Spinal cord (tissue), 10 donors: ENCODE data around the gene NARS2. TPM values are rescaled to one million over a fixed set of nuclear protein-coding genes. Genes with fewer than 3 reads are reported as not detected.
"Not testable (repeated sequence)": the region's sequence is repeated elsewhere in the genome, so short reads cannot be mapped to it uniquely, and the experiment has no call there.

Experiments used
- DNase-seq, 6 donors: peaks; one replicate each; pipeline versions ENCODE4 v3.0.0 to v3.0.0-alpha.2; 2013 to 2015; ENCODE audit warnings: low spot score in 6 of 6, low read depth in 4 of 6
- H3K27ac ChIP-seq: one replicate; pipeline ENCODE4 v1.5.1; 2013; ENCODE audit warnings: low read depth, low read length, control low read depth
- H3K27me3 ChIP-seq: one replicate; pipeline ENCODE4 v1.6.1; 2013; ENCODE audit warnings: low read length; ENCODE audit not compliant: control insufficient read depth, insufficient read depth
- H3K36me3 ChIP-seq: one replicate; pipeline ENCODE4 v1.6.1; 2013; ENCODE audit warnings: low read length; ENCODE audit not compliant: control insufficient read depth, insufficient read depth
- H3K4me1 ChIP-seq: one replicate; pipeline ENCODE4 v1.6.1; 2013; ENCODE audit warnings: low read length; ENCODE audit not compliant: control insufficient read depth, insufficient read depth
- H3K4me3 ChIP-seq: one replicate; pipeline ENCODE4 v1.5.1; 2013; ENCODE audit warnings: low read depth, low read length, control low read depth
- H3K9me3 ChIP-seq: one replicate; pipeline ENCODE4 v1.6.1; 2013; ENCODE audit warnings: low read length; ENCODE audit not compliant: control insufficient read depth, insufficient read depth
- WGBS: methylation state at CpG from one replicate; pipeline ENCODE4 v1.1.5; 2013; ENCODE audit warnings: missing lambda C conversion rate; ENCODE audit not compliant: insufficient coverage; 5-methylcytosine and 5-hydroxymethylcytosine counted together
- polyA plus RNA-seq, 2 donors: library from polyadenylated mRNA; unstranded; fragments of 120-200 nt; gene quantifications; one replicate each; pipeline ENCODE4 v1.2.1, GENCODE V29; 2013; ENCODE audit not compliant: insufficient read length in 2 of 2
- total RNA-seq, 2 donors: library from RNA; depleted of rRNA in 1 of 2; stranded (reverse); fragments of 120-200 nt in 1 of 2; fragments of >200 nt in 1 of 2; gene quantifications; one replicate each; pipeline versions ENCODE4 v1.2.3 to v1.2.4, GENCODE V29; 2013 to 2014
- donor health status: healthy.

The NARS2 gene
- total and polyA plus RNA-seq, 4 donors: 27.5 to 34.0 (median 30.6) TPM

- no peak overlapping the region for H3K27ac ChIP-seq
- WGBS: 91% methylated on average over 7 of the region's 7 CpGs
- no peaks in the 10 kb centered on the region for H3K27me3 ChIP-seq
- H3K9me3 ChIP-seq: no peaks in the 10 kb centered on the region
- no peak overlapping the region for H3K4me3 ChIP-seq
- H3K4me1 ChIP-seq: no peaks in the 10 kb centered on the region
- no peaks in the 10 kb centered on the region for H3K36me3 ChIP-seq
- DNase-seq: no peak
Observed at GRCh38 chr11:78605296-78605695, 30.6 kb upstream of the NARS2 start.

GRCh38 chr11:78603792-78604191 lies 29.1 kb upstream of the NARS2 start:
- no peaks in the 10 kb centered on the region for H3K27me3 ChIP-seq
- H3K4me1 ChIP-seq: no peaks in the 10 kb centered on the region
- no peaks in the 10 kb centered on the region for H3K36me3 ChIP-seq
- no peaks in the 10 kb centered on the region for H3K9me3 ChIP-seq
- H3K4me3 ChIP-seq: no peak overlapping the region
- peak; percentile 22 to 90 (median 68) for DNase-seq
- no CpG with 5 or more reads among the region's 1 CpG for WGBS
- H3K27ac ChIP-seq: peak overlapping the region; percentile 33

- H3K27ac ChIP-seq, H3K9me3 ChIP-seq, DNase-seq, H3K36me3 ChIP-seq, H3K4me3 ChIP-seq, H3K4me1 ChIP-seq, H3K27me3 ChIP-seq: not testable (repeated sequence)
- 92% methylated on average over 2 of the region's 5 CpGs for WGBS
Observed at GRCh38 chr11:78602771-78603170, 28.1 kb upstream of the NARS2 start.

DNA sequence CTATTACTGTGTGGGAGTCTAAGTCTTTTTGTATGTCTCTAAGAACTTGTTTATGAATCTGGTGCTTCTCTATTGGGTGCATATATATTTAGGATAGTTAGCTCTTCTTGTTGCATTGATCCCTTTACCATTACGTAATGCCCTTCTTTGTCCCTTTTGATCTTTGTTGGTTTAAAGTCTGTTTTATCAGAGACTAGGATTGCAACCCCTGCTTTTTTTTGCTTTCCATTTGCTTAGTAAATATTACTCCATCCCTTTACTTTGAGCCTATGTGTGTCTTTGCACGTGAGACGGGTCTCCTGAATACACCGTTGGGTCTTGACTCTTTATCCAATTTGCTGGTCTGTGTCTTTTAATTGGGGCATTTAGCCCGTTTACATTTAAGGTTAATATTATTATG lies 26.4 kb upstream of the NARS2 start:
- not testable (repeated sequence) for DNase-seq, H3K4me1 ChIP-seq, H3K27ac ChIP-seq, H3K4me3 ChIP-seq, H3K36me3 ChIP-seq, H3K9me3 ChIP-seq, H3K27me3 ChIP-seq
- WGBS: 80% methylated on average over 1 of the region's 5 CpGs

- H3K36me3 ChIP-seq, H3K27ac ChIP-seq, H3K4me3 ChIP-seq, H3K4me1 ChIP-seq, H3K9me3 ChIP-seq, H3K27me3 ChIP-seq, DNase-seq: not testable (repeated sequence)
- WGBS: no CpG with 5 or more reads among the region's 2 CpGs
Observed at GRCh38 chr11:78597579-78597978, 22.9 kb upstream of the NARS2 start.

DNA sequence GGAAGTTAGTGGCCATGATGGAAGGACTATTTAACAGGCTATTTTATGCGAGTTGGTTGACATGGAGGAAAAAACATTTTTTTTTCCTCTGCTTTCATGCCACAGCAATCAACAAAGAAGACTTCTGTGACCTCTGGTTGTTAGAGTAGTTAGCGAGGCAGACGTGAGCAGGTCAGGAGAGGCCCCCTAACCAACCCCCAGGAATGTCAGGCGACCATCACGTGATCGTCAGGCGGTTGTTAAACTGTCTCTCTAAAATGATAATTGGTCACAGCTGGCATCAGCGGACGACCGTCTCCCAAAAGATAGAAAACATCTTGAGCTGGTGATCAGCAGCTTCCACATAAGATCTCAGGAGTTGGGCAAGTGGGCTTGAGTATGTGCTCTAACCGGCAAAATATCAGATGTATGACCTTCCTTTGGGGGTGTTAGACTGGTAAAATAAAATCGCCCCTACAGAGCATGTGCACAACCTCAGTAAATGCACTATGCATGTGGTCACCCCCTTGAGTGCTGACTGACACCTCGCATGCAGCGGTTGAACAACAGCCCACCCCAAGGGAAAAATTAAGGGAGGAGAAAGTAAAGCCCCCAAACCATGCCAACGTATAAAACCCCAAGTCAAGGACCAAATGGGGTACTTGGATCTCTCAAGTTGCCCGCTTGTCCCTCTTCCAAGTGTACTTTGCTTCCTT lies 20.9 kb upstream of the NARS2 start:
- Histone ChIP-seq H3K9me3 (no peaks in the 10 kb centered on the region), H3K4me1 (no peaks in the 10 kb centered on the region), H3K4me3 (no peak overlapping the region), H3K27ac (no peak overlapping the region), H3K27me3 (no peaks in the 10 kb centered on the region), H3K36me3 (no peaks in the 10 kb centered on the region)
- WGBS: 45% methylated on average over 8 of the region's 16 CpGs
- DNase-seq: no peak

- Histone ChIP-seq H3K4me3 (no peak overlapping the region), H3K4me1 (no peaks in the 10 kb centered on the region), H3K9me3 (no peaks in the 10 kb centered on the region), H3K36me3 (no peaks in the 10 kb centered on the region), H3K27me3 (no peaks in the 10 kb centered on the region), H3K27ac (no peak overlapping the region)
- 79% methylated on average over 2 of the region's 3 CpGs for WGBS
- no peak for DNase-seq
Observed at GRCh38 chr11:78594814-78595213, 20.1 kb upstream of the NARS2 start.

DNA sequence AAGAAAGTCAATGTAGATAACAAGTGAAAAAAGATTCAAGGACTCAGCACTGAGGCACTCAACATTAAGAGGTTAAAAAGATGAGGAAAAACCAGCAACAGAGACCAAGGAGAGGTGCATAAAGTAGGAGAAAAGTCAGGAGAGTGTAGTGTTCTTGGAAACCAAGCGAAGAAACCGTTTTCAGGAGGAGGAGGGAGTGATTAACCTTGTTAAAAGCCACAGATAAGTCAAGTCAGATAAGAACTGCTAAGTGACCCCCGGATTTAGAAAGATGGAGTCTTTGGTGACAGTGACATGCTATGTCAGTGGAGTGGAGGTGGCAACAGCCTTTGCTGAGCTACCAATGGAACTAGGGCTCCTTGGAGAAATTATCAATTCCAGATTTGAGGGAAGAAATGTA lies 13.9 kb upstream of the NARS2 start:
- H3K27me3 ChIP-seq: no peaks in the 10 kb centered on the region
- no peak for DNase-seq
- peaks cover 7% of the 10 kb centered on the region for H3K9me3 ChIP-seq
- H3K27ac ChIP-seq: no peak overlapping the region
- no peaks in the 10 kb centered on the region for H3K4me1 ChIP-seq
- no peaks in the 10 kb centered on the region for H3K36me3 ChIP-seq
- H3K4me3 ChIP-seq: no peak overlapping the region
- 80% methylated on average over 3 of the region's 3 CpGs for WGBS

DNA sequence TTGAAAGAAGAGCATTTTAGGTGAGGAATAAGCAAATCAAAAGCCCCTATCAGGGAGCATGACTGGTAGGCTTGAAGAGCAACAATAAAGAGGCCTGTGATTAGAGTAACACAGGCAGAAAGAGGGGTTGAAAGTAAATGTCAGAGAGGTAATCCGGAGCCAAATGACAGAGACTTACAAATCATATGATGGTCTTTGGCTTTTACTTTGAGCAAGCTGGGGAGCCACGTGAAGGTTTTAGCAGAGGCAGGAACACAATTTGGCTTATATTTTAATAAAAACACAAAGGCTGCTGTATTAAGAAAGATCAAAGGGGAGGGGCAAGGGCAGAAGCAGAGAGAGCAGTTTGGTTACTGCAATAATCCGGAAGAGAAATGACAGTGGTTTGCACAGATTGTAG lies 12.8 kb upstream of the NARS2 start:
- no peak for DNase-seq
- no peaks in the 10 kb centered on the region for H3K27me3 ChIP-seq
- WGBS: 93% methylated on average over 1 of the region's 3 CpGs
- H3K4me1 ChIP-seq: no peaks in the 10 kb centered on the region
- H3K36me3 ChIP-seq: no peaks in the 10 kb centered on the region
- H3K4me3 ChIP-seq: no peak overlapping the region
- H3K27ac ChIP-seq: no peak overlapping the region
- peaks cover 12% of the 10 kb centered on the region for H3K9me3 ChIP-seq

- no peak overlapping the region for H3K27ac ChIP-seq
- DNase-seq: no peak
- no peaks in the 10 kb centered on the region for H3K4me1 ChIP-seq
- H3K9me3 ChIP-seq: peaks cover 14% of the 10 kb centered on the region
- H3K4me3 ChIP-seq: no peak overlapping the region
- H3K27me3 ChIP-seq: no peaks in the 10 kb centered on the region
- H3K36me3 ChIP-seq: no peaks in the 10 kb centered on the region
- no CpG with 5 or more reads among the region's 1 CpG for WGBS
Observed at GRCh38 chr11:78586452-78587046, 11.9 kb upstream of the NARS2 start.
